Neural cell (in vitro differentiated cells): ENCODE results near the gene MAN2B2.

ENCODE experiments used
- CTCF ChIP-seq: fragments of 450-650 bp; IDR thresholded peaks from 2 replicates; pipeline ENCODE4 v1.5.1; 2014; ENCODE audit warnings: antibody characterized with exemption, mild to moderate bottlenecking, moderate library complexity; ENCODE audit not compliant: poor library complexity, severe bottlenecking
- EP300 ChIP-seq: fragments of 450-650 bp; conservative IDR thresholded peaks from 2 replicates; pipeline ENCODE4 v1.6.1; 2014; ENCODE audit warnings: antibody characterized with exemption, mild to moderate bottlenecking, moderate library complexity; ENCODE audit not compliant: poor library complexity, severe bottlenecking
- EZH2 ChIP-seq: fragments of 200-600, 300-800 bp; shearing (Covaris generic), sonication (generic); IDR thresholded peaks from 2 replicates; pipeline ENCODE4 v1.6.1; 2014; ENCODE audit warnings: antibody characterized with exemption, low read length, borderline replicate concordance, mild to moderate bottlenecking; ENCODE audit not compliant: insufficient read depth, poor library complexity, severe bottlenecking
- POLR2AphosphoS5 ChIP-seq: IDR thresholded peaks from 2 replicates; pipeline ENCODE4 v1.6.1; 2012
- RAD21 ChIP-seq: fragments of 450-650 bp; conservative IDR thresholded peaks from 2 replicates; pipeline ENCODE4 v1.6.1; 2014; ENCODE audit warnings: antibody characterized with exemption, mild to moderate bottlenecking, moderate library complexity
- REST ChIP-seq: IDR thresholded peaks from 2 replicates; pipeline ENCODE4 v1.6.1; 2012; ENCODE audit warnings: borderline replicate concordance
- SMC3 ChIP-seq: fragments of 450-650 bp; conservative IDR thresholded peaks from 2 replicates; pipeline ENCODE4 v1.6.1; 2014; ENCODE audit warnings: antibody characterized with exemption, mild to moderate bottlenecking, moderate library complexity; ENCODE audit not compliant: poor library complexity
- TAF1 ChIP-seq: IDR thresholded peaks from 2 replicates; pipeline ENCODE4 v1.6.1; 2012; ENCODE audit warnings: low read depth

GRCh38 chr4:6560416-6561172, 14.4 kb upstream of the MAN2B2 start:
- TF ChIP-seq SMC3 (no peak), CTCF (no peak), RAD21 (no peak), TAF1 (no peak), POLR2AphosphoS5 (no peak), EZH2 (no peak), EP300 (no peak), REST (no peak)
